ENCODE data around the gene KRTAP20-4.

KRTAP20-4 gene

GRCh38 chr21:30620522-30620921 is at the start of gene KRTAP20-4:
Gene KRTAP20-4 (plus strand): TSS chr21:30620627.
- Mint-ChIP-seq H3K9me3 (no peaks in the 10 kb centered on the region), H3K36me3 (no peaks in the 10 kb centered on the region), H3K4me1 (no peaks in the 10 kb centered on the region), H3K4me3 (no peak within 1 kb of the TSS), H3K27me3 (no peaks in the 10 kb centered on the region), H3K27ac (no peak within 1 kb of the TSS)
- no peak for ATAC-seq

- ATAC-seq, result no peak
Measured at GRCh38 chr21:30577766-30578165, 42.7 kb upstream of the KRTAP20-4 start.

GRCh38 chr21:30579346-30579745 is 41.1 kb upstream of the KRTAP20-4 start:
- ATAC-seq, result no peak
- Mint-ChIP-seq H3K4me3 (no peak overlapping the region), H3K36me3 (no peaks in the 10 kb centered on the region), H3K27ac (no peak overlapping the region), H3K9me3 (peaks cover 2% of the 10 kb centered on the region), H3K4me1 (no peaks in the 10 kb centered on the region), H3K27me3 (no peaks in the 10 kb centered on the region)

More at GRCh38 chr21:30577766-30578165, 42.7 kb upstream of the KRTAP20-4 start:
- Mint-ChIP-seq H3K27ac (no peak overlapping the region), H3K4me3 (no peak overlapping the region), H3K27me3 (no peaks in the 10 kb centered on the region), H3K4me1 (no peaks in the 10 kb centered on the region), H3K9me3 (no peaks in the 10 kb centered on the region), H3K36me3 (no peaks in the 10 kb centered on the region)

- no peak for ATAC-seq
- no peaks in the 10 kb centered on the region for H3K36me3 Mint-ChIP-seq
- H3K4me1 Mint-ChIP-seq, result no peaks in the 10 kb centered on the region
- H3K27me3 Mint-ChIP-seq, result no peaks in the 10 kb centered on the region
- H3K4me3 Mint-ChIP-seq, result no peak overlapping the region
- no peak overlapping the region for H3K27ac Mint-ChIP-seq
- peaks cover 2% of the 10 kb centered on the region for H3K9me3 Mint-ChIP-seq
Measured at GRCh38 chr21:30580132-30580531, 40.3 kb upstream of the KRTAP20-4 start.

GRCh38 chr21:30582870-30583269 is 37.6 kb upstream of the KRTAP20-4 start:
- no peaks in the 10 kb centered on the region for H3K4me1 Mint-ChIP-seq
- H3K27ac Mint-ChIP-seq, result no peak overlapping the region
- H3K9me3 Mint-ChIP-seq, result peaks cover 5% of the 10 kb centered on the region
- ATAC-seq, result no peak
- no peak overlapping the region for H3K4me3 Mint-ChIP-seq
- H3K36me3 Mint-ChIP-seq, result no peaks in the 10 kb centered on the region
- H3K27me3 Mint-ChIP-seq, result no peaks in the 10 kb centered on the region

- H3K36me3 Mint-ChIP-seq, result no peaks in the 10 kb centered on the region
- peaks cover 7% of the 10 kb centered on the region for H3K9me3 Mint-ChIP-seq
- no peaks in the 10 kb centered on the region for H3K27me3 Mint-ChIP-seq
- H3K27ac Mint-ChIP-seq, result no peak within 1 kb of the TSS
- no peak within 1 kb of the TSS for H3K4me3 Mint-ChIP-seq
- no peaks in the 10 kb centered on the region for H3K4me1 Mint-ChIP-seq
- no peak for ATAC-seq
Measured at GRCh38 chr21:30590297-30590696, 30.1 kb upstream of the KRTAP20-4 start, which contains the start of gene KRTAP22-2. Gene KRTAP22-2 (minus strand): TSS chr21:30590397.

- ATAC-seq, result peak; percentile 53
- Mint-ChIP-seq H3K9me3 (peaks cover 3% of the 10 kb centered on the region), H3K4me3 (no peak within 1 kb of the TSS)
Measured at GRCh38 chr21:30592140-30592539, 28.3 kb upstream of the KRTAP20-4 start, which contains the start of gene KRTAP6-3. Gene KRTAP6-3 (plus strand): TSS chr21:30592440. CDS start chr21:30592446, 6 bp downstream.

GRCh38 chr21:30598802-30599201 is 21.6 kb upstream of the KRTAP20-4 start, which contains the start of gene KRTAP6-2:
Gene KRTAP6-2 (minus strand): TSS chr21:30598902. CDS start chr21:30598874, 28 bp downstream.
- Mint-ChIP-seq H3K9me3 (peaks cover 7% of the 10 kb centered on the region), H3K36me3 (no peaks in the 10 kb centered on the region), H3K4me1 (no peaks in the 10 kb centered on the region), H3K27me3 (no peaks in the 10 kb centered on the region), H3K4me3 (no peak within 1 kb of the TSS), H3K27ac (no peak within 1 kb of the TSS)
- no peak for ATAC-seq

More at GRCh38 chr21:30592140-30592539, 28.3 kb upstream of the KRTAP20-4 start, which contains the start of gene KRTAP6-3:
- Mint-ChIP-seq H3K27me3 (no peaks in the 10 kb centered on the region), H3K36me3 (no peaks in the 10 kb centered on the region), H3K27ac (no peak within 1 kb of the TSS), H3K4me1 (no peaks in the 10 kb centered on the region)

- peaks cover 7% of the 10 kb centered on the region for H3K9me3 Mint-ChIP-seq
Measured at GRCh38 chr21:30600787-30601186, 19.6 kb upstream of the KRTAP20-4 start, which contains the start of gene KRTAP22-1. Gene KRTAP22-1 (plus strand): TSS chr21:30601087.

GRCh38 chr21:30605968-30606367 is 14.5 kb upstream of the KRTAP20-4 start:
- Mint-ChIP-seq H3K36me3 (no peaks in the 10 kb centered on the region), H3K9me3 (peaks cover 12% of the 10 kb centered on the region), H3K27me3 (no peaks in the 10 kb centered on the region), H3K4me1 (no peaks in the 10 kb centered on the region), H3K4me3 (no peak overlapping the region), H3K27ac (no peak overlapping the region)
- ATAC-seq, result no peak

More at GRCh38 chr21:30600787-30601186, 19.6 kb upstream of the KRTAP20-4 start, which contains the start of gene KRTAP22-1:
- ATAC-seq, result no peak
- H3K4me3 Mint-ChIP-seq, result no peak within 1 kb of the TSS
- no peak within 1 kb of the TSS for H3K27ac Mint-ChIP-seq
- H3K4me1 Mint-ChIP-seq, result no peaks in the 10 kb centered on the region
- H3K36me3 Mint-ChIP-seq, result no peaks in the 10 kb centered on the region
- H3K27me3 Mint-ChIP-seq, result no peaks in the 10 kb centered on the region

GRCh38 chr21:30612132-30612531 is 8.3 kb upstream of the KRTAP20-4 start:
- peaks cover 6% of the 10 kb centered on the region for H3K9me3 Mint-ChIP-seq
- H3K36me3 Mint-ChIP-seq, result no peaks in the 10 kb centered on the region
- H3K27ac Mint-ChIP-seq, result no peak overlapping the region
- H3K4me1 Mint-ChIP-seq, result no peaks in the 10 kb centered on the region
- H3K27me3 Mint-ChIP-seq, result no peaks in the 10 kb centered on the region
- ATAC-seq, result no peak
- no peak overlapping the region for H3K4me3 Mint-ChIP-seq

GRCh38 chr21:30613836-30614235 is 6.6 kb upstream of the KRTAP20-4 start, which contains the start of gene KRTAP6-1:
Gene KRTAP6-1 (minus strand): TSS chr21:30613930. CDS start chr21:30613904, 26 bp downstream.
- H3K4me1 Mint-ChIP-seq, result no peaks in the 10 kb centered on the region
- no peaks in the 10 kb centered on the region for H3K36me3 Mint-ChIP-seq
- H3K27ac Mint-ChIP-seq, result no peak within 1 kb of the TSS
- H3K27me3 Mint-ChIP-seq, result no peaks in the 10 kb centered on the region
- H3K4me3 Mint-ChIP-seq, result no peak within 1 kb of the TSS
- no peak for ATAC-seq
- peaks cover 3% of the 10 kb centered on the region for H3K9me3 Mint-ChIP-seq

- no peaks in the 10 kb centered on the region for H3K27me3 Mint-ChIP-seq
- ATAC-seq, result peak; percentile 45
- no peaks in the 10 kb centered on the region for H3K4me1 Mint-ChIP-seq
- H3K9me3 Mint-ChIP-seq, result peaks cover 3% of the 10 kb centered on the region
- H3K36me3 Mint-ChIP-seq, result no peaks in the 10 kb centered on the region
- no peak overlapping the region for H3K27ac Mint-ChIP-seq
- H3K4me3 Mint-ChIP-seq, result no peak overlapping the region
Measured at GRCh38 chr21:30615199-30615598, 5.2 kb upstream of the KRTAP20-4 start.

- no peak within 1 kb of the TSS for H3K27ac Mint-ChIP-seq
- H3K36me3 Mint-ChIP-seq, result no peaks in the 10 kb centered on the region
- H3K4me3 Mint-ChIP-seq, result no peak within 1 kb of the TSS
- no peak for ATAC-seq
- no peaks in the 10 kb centered on the region for H3K9me3 Mint-ChIP-seq
- H3K4me1 Mint-ChIP-seq, result no peaks in the 10 kb centered on the region
- no peaks in the 10 kb centered on the region for H3K27me3 Mint-ChIP-seq
Measured at GRCh38 chr21:30616125-30616524, 4.3 kb upstream of the KRTAP20-4 start, which contains the start of gene KRTAP20-1. Gene KRTAP20-1 (plus strand): TSS chr21:30616425. CDS start chr21:30616455, 30 bp downstream.

- no peak overlapping the region for H3K27ac Mint-ChIP-seq
- no peaks in the 10 kb centered on the region for H3K27me3 Mint-ChIP-seq
- no peak for ATAC-seq
- H3K4me1 Mint-ChIP-seq, result no peaks in the 10 kb centered on the region
- H3K4me3 Mint-ChIP-seq, result no peak overlapping the region
- no peaks in the 10 kb centered on the region for H3K36me3 Mint-ChIP-seq
- no peaks in the 10 kb centered on the region for H3K9me3 Mint-ChIP-seq
Measured at GRCh38 chr21:30620080-30620479, 347 bp upstream of the KRTAP20-4 start.

- ATAC-seq, result no peak
- H3K27ac Mint-ChIP-seq, result no peak overlapping the region
- no peaks in the 10 kb centered on the region for H3K4me1 Mint-ChIP-seq
- no peaks in the 10 kb centered on the region for H3K36me3 Mint-ChIP-seq
- H3K27me3 Mint-ChIP-seq, result no peaks in the 10 kb centered on the region
- H3K9me3 Mint-ChIP-seq, result peaks cover 4% of the 10 kb centered on the region
- no peak overlapping the region for H3K4me3 Mint-ChIP-seq
Measured at GRCh38 chr21:30623362-30623761, 2.9 kb downstream of the KRTAP20-4 start.
